MG63 (cell line): Measurements from ENCODE around the gene DGUOK. TPM values are rescaled to one million over a fixed set of nuclear protein-coding genes. Genes with fewer than 3 reads are reported as not detected.

ENCODE experiments used
- DNase-seq: peaks from one replicate; pipeline ENCODE4 v3.0.0-alpha.2; 2020
- H3K27me3 ChIP-seq: fragments of 250-450 bp; sonication (Bioruptor Pico); 2 replicates; pipeline ENCODE4 v1.5.1; 2020; ENCODE audit warnings: mild to moderate bottlenecking, moderate library complexity
- H3K36me3 ChIP-seq: fragments of 250-450 bp; sonication (Bioruptor Pico); 2 replicates; pipeline ENCODE4 v1.5.1; 2020; ENCODE audit warnings: mild to moderate bottlenecking, moderate library complexity
- H3K4me3 ChIP-seq: fragments of 250-450 bp; sonication (Bioruptor Pico); 2 replicates; pipeline ENCODE4 v1.5.1; 2020; ENCODE audit warnings: mild to moderate bottlenecking, moderate library complexity
- H3K9me3 ChIP-seq: fragments of 250-450 bp; sonication (Bioruptor Pico); 2 replicates; pipeline ENCODE4 v1.5.1; 2020; ENCODE audit warnings: mild to moderate bottlenecking, moderate library complexity
- total RNA-seq: library from RNA; depleted of rRNA; stranded (reverse); fragments of >200 nt; shearing (Covaris generic); gene quantifications from 2 replicates; pipeline ENCODE4 v1.2.3, GENCODE V29; 2014; ENCODE audit warnings: low replicate concordance

The DGUOK gene
- total RNA-seq, 1 experiment from 2014 or later: 51.8 TPM

DNA sequence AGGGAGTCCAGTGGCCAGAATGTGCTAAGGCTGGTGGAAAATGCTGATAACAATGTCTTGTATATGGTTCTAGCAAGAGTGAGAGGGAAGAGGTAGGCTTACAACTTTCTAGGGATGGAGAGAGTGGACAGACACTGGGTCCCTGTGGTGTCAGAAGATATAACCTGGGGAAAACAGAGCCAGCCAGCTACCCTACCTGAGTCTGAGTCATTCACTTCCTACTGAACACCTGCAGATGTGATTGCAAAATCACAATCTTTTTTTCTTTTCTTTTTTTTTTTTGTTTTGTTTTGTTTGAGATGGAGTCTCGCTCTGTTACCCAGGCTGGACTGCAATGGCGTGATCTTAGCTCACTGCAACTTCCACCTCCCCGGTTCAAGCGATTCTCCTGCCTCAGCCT is 65.4 kb downstream of the DGUOK start:
- H3K9me3 ChIP-seq: no peaks in the 10 kb centered on the region
- peaks cover 23% of the 10 kb centered on the region for H3K36me3 ChIP-seq
- H3K4me3 ChIP-seq: no peak overlapping the region
- H3K27me3 ChIP-seq: no peaks in the 10 kb centered on the region
- no peak for DNase-seq

DNA sequence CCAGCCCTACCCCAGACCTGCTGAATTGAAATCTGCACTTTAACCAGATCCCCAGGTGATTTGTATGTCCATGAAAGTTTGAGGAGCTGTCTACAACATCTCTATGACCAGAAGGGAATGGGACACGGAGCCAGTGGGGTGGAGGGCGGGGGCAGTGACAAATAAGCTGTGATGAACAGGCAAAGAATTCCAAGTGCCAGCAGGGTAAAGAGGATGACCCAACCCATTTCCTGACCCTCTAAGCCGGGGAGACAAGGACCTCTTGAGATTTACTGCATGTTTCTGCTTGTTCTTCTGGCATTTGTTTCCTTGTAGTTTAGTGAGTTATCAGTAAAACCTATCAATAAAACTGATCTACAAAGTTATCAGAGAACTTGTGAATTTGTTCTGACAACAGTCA is 66.7 kb downstream of the DGUOK start:
- DNase-seq: no peak
- Histone ChIP-seq H3K27me3 (no peaks in the 10 kb centered on the region), H3K9me3 (no peaks in the 10 kb centered on the region), H3K36me3 (peaks cover 14% of the 10 kb centered on the region), H3K4me3 (no peak overlapping the region)

DNA sequence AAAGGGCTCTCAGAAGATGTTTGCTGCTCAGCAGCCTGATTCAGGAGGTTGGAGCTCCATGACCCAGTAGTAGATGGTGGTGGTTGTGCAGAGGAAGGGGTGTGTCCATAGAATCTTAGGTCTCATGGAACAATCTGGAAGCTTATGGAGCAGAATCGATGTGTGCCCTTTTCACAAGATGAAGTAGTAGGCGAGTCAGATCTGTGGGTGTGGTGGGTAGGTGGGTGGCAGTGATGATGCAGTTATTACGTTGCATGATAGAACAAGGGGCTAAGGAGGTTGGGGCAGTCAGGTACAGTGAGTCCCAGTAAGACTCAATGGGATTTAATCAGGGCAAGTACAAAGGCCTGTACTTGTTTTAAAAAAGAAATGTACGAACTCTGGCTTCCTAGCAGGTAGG is 67.1 kb downstream of the DGUOK start:
- Histone ChIP-seq H3K36me3 (peaks cover 11% of the 10 kb centered on the region), H3K9me3 (no peaks in the 10 kb centered on the region), H3K27me3 (no peaks in the 10 kb centered on the region), H3K4me3 (no peak overlapping the region)
- DNase-seq: no peak

DNA sequence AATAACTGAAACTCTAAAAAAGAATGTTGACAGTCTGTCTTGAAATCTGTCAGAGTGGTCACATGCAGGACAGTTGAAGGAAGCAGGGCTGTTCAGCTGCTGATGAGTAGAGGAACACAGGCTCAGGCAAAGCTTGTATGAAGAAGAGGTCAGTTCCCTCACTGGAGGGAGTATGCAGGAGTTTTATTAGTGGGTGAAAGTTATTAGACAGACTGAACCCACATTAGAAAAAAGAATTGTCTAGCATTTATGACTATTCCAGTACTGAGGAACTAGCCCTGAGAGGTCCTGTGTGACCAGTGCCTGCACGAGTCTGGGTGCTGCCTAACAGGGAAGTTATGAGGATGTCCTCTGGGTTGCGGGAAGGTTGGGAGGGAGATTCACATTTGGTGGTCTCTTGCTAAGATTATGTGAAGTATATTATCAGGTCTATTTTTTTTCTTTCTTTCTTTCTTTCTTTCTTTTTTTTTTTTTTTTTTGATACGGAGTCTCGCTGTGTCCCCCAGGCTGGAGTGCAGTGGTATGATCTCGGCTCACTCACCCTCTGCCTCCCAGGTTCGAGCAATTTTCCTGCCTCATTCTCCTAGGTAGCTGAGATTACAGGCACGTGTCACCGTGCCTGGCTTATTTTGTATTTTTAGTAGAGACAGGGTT is 67.6 kb downstream of the DGUOK start:
- Histone ChIP-seq H3K36me3 (peaks cover 11% of the 10 kb centered on the region), H3K27me3 (no peaks in the 10 kb centered on the region), H3K4me3 (no peak overlapping the region), H3K9me3 (no peaks in the 10 kb centered on the region)
- DNase-seq: no peak

DNA sequence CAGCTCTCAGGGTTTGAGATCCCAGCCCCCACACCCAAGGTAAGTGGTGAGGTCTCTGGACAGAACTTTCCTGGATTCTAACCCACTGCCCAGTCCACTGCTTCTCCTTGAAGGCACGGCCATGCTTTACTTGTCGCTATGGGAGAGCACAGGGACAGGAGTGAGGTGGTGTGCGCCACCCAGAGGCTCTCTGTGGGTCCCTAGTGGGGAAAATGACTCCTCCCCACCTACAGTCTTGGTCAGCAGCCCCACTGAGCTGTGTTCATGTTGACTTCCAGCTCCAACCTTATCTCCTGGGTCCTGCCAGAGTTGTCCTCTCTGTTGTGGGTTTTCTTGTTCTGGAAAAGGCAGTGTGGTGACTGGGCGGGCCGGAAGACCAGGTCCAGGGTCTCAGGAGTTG is 69.1 kb downstream of the DGUOK start:
- Histone ChIP-seq H3K36me3 (peaks cover 3% of the 10 kb centered on the region), H3K9me3 (no peaks in the 10 kb centered on the region), H3K4me3 (no peak overlapping the region), H3K27me3 (no peaks in the 10 kb centered on the region)
- DNase-seq: no peak

DNA sequence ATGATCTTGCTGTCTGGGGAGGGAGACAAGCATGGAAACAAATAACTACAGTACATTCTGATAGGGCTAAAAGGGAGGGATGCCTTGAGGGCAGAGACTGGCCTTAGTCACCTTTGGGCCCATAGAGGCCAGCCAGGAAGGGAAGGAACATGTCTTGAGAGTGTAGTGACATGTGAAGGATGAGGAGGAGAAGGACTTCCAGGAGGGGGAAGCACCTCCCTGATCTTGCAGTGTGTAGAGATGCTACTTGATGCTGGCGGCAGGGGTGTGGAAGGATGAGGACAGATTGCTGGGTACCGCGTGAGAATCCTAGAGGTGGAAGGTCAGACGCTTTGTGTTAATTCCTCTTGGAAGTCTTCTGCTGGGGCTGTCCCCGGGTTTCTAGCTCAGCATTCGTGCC is 71.1 kb downstream of the DGUOK start:
- DNase-seq: no peak
- H3K36me3 ChIP-seq: 0 out of 2 replicates have a peak, but pooled peaks cover 2% of the 10 kb centered on the region
- no peak overlapping the region for H3K4me3 ChIP-seq
- no peaks in the 10 kb centered on the region for H3K27me3 ChIP-seq
- H3K9me3 ChIP-seq: no peaks in the 10 kb centered on the region

DNA sequence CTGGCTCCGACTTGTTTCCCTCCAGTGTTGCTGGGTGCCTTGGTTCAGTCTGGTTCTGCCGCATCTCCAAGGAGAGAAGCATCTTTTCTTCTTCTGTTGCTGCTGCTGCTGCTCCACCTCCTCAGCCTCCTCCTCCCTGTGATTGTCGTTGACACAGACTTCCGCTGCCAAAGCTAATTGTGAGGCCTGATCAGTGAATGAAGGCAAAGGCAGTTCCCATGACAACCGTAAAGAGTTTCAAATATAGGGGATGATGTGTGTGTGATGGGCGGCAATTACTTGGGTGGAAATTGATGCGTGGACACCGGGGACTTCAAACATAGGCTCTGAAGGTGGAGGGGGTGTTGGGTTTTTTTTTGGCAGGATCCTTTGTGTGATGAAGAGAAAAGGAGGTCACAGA is 71.8 kb downstream of the DGUOK start:
- DNase-seq: no peak
- Histone ChIP-seq H3K27me3 (no peaks in the 10 kb centered on the region), H3K36me3 (0 out of 2 replicates have a peak, but pooled peaks cover 2% of the 10 kb centered on the region), H3K4me3 (no peak overlapping the region), H3K9me3 (no peaks in the 10 kb centered on the region)

DNA sequence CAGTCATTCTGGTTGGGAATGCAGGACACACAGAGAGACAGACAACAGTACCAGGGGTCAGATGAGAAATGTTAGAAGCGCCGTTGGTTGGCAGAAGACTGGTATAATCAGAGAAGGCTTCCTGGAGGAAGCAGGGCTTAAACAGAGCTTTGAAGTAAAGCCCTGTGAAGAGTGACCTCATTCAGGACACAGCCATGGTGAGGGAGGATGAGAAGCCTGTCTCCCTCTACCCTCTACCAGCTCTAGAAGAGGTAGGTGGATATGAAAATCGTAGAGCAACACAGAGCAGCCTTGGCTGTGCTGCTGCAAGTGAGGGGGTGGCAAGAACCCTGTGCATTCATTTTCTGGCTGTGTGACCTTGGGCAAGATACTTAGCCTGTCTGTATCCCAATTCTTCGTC is 72.3 kb downstream of the DGUOK start:
- DNase-seq: no peak
- Histone ChIP-seq H3K4me3 (no peak overlapping the region), H3K36me3 (0 out of 2 replicates have a peak, but pooled peaks cover 2% of the 10 kb centered on the region), H3K9me3 (no peaks in the 10 kb centered on the region), H3K27me3 (no peaks in the 10 kb centered on the region)

DNA sequence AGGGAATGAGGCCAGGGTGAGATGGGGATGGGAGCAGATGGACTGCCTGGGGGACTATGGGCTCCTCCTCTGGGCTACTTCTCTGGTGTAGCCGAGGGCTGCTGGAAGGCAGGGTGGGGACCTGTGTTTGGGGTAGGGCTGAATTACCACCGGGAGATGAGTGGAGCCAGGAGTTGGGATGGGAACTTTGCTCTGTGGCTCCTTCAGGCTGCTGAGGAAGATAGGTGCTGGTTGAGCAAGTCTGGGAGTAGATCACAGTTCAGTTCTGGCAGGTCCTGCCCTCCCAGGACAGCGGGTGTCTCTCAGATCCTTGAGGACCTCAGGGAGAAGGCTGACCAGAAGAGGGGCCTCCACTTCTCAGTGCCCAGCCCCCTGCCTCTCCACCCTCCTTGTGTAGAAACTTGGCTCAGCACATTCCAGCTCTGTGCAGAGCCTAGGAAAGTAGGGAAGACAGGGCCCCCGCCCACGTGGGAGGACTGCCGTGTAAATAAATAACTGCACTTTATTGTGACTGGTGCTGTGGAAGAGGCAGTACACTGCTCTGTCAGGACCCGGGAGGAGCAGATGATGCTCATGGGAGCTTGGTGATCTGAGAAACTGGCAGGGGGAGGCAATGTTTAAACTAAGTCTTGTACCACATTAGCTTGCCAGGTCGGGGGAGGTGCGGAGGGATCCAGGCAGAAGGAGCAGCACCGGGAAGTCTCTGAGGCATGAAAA is 73.4 kb downstream of the DGUOK start:
- peak; percentile 60 for DNase-seq
- no peaks in the 10 kb centered on the region for H3K27me3 ChIP-seq
- H3K4me3 ChIP-seq: no peak overlapping the region
- H3K36me3 ChIP-seq: peaks cover 3% of the 10 kb centered on the region; the same call in 1 of the 2 replicates
- no peaks in the 10 kb centered on the region for H3K9me3 ChIP-seq

DNA sequence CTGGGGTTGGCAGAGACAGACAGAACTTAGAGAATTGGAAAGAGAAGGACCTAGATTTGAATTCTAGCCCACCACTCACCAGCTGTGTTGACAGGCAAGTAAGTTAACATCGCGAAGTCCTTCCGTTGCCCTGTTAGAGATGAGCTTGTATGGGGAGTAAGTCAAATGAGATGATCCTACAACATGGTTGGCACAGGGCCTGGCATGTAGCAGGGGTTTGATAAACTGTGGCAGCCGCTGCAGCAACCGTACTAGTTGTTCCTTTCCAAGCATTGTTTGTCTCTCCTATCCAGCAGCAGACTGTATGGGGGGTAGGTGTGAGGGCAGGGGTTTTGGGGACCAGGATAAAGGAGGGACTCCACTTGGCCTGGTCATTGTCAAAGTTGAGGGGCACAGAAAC is 74.0 kb downstream of the DGUOK start:
- Histone ChIP-seq H3K36me3 (peaks cover 7% of the 10 kb centered on the region), H3K4me3 (no peak overlapping the region), H3K27me3 (no peaks in the 10 kb centered on the region), H3K9me3 (no peaks in the 10 kb centered on the region)
- no peak for DNase-seq

DNA sequence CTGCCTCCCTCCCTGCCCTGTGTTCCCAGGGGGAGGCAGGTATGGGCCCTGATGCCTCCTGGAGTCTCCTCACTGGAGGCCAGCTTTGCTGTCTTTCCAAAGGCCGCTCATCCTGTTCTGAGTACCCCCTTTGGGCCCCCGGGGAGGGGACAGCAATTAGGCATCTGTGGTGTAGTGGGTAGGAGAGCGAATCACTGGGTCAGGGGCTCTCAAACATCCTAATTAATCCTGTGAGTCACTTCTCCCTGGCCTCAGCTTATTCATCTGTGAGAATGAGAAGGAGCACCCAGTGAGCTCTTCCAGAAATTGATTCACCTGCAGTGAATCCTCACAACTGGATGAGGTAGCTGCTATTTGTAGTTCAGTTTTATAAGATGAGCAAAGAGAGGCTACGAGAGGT is 74.4 kb downstream of the DGUOK start:
- H3K27me3 ChIP-seq: no peaks in the 10 kb centered on the region
- no peaks in the 10 kb centered on the region for H3K9me3 ChIP-seq
- DNase-seq: peak; percentile 43
- H3K36me3 ChIP-seq: peaks cover 8% of the 10 kb centered on the region
- H3K4me3 ChIP-seq: no peak overlapping the region

DNA sequence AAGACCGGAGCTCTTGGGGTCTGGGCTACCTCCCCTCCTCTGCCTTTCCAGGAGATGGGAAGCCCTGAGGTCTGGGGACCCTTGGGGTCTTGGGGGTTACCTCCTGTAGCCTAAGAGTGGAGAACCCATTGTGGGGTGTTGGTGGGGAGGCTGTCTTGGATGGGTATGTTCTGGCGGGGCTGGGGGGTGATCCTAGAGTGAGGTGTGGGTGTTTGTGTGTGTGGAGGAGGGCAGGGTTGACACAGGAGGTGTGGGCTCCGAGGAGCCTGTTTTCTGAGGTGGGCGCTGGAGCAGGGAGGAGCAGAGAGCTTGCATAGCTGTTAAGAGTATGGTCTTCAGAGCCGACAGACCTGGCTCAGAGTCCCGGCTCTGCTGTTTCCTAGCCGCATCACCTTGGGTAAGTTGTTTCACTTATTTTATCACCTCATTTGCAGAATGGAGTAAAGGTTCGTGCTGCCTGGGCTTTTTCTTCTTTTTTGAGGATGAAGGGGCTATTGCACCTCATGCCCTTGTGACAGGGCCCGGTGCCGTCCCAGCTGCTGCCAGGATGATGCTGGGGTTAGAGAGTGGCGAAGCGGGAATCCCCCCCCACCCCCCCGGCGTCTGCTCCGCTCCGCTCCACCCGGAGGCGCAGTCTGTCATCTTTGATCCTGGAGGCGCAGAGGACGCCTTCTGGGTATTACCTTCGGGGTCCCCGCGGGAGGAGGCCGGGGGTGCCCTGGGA is 75.3 kb downstream of the DGUOK start:
- no peak for DNase-seq
- Histone ChIP-seq H3K36me3 (peaks cover 8% of the 10 kb centered on the region), H3K9me3 (no peaks in the 10 kb centered on the region), H3K27me3 (no peaks in the 10 kb centered on the region), H3K4me3 (no peak overlapping the region; the same call in 1 of the 2 replicates)

DNA sequence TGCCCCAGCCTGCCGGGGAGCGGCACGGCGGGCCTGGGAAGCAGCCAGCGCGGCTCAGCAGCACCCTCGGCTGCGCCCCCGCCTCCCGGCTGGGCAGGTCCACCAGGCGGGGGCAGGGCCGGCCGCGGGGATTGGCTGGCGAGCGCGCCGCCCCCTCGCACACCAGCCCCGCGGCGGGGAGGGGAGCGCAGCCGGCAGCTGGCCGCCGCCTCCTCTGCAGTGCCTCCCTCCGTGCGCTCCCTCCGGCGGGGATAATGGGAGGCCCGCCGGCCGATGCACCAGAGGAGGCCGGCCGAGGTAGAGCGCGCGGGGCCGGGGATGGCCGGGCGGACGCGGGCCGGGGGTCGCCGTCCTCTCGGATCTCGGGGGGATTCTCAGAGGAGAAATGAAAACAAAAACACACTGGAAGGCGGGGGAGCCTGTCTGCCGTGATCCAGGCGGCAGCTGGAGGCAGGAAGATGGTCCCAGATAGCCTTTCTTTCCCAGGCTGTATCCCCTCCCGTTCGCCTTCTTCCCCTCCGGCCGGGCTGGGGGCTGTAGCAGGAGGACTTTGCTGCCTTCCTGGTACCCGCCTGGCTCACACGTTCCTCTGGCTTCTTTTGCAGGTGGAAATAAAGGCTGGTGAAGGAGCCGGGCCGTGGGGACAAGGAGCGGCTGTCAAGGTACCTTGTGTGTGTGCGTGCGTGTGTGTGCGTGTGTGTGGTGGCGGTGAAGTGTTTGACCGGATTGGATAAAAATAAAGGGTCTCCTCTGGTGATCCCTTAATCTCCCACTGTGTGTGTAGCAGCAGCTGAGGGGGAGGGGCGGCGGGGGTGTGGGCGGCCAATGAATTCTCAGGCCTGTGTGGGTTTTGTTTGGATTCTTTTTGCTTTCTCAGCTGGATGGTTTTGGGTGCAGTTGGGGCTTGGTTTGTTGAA is 76.1 kb downstream of the DGUOK start:
- Histone ChIP-seq H3K4me3 (peak overlapping the region; percentile 47), H3K9me3 (no peaks in the 10 kb centered on the region)
- peak; percentile 82 for DNase-seq

DNA sequence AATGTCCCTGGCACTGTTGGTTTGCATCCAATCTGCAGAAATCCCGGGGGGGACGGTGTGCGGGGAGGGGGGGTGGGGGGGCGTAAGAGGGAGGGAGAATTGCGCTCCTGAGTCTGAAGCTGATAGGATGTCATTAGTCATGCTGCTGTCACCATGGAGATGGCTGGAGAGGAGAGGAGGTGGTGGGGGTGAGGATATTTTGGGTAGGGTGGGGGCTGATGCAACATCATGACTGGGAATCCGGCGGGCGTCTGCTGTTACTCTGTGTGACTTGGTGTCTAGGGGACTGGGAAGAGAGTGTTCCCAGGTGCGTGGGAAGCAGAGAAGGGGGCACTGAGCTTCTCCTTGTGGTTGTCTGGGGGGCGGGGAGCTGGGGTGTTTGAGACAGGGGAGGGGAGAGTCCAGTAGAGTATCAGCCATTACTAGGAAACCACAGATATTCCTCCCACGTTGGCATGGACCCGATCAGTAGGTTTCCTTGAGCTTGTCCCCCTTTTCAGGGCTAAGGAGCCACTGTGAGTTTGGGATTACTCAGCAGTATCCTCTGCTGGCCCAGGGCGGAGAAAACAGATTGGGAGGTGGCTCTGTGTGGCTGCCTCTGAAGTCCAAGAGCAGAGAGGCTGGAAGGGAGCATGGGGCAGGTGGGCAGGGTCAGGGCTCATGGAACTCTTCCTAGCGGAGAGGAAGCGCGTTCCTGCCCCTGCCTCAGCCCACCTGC is 77.0 kb downstream of the DGUOK start:
- DNase-seq: peak; percentile 41
- H3K9me3 ChIP-seq: no peaks in the 10 kb centered on the region
- H3K36me3 ChIP-seq: peaks cover 11% of the 10 kb centered on the region
- no peaks in the 10 kb centered on the region for H3K27me3 ChIP-seq
- no peak overlapping the region for H3K4me3 ChIP-seq

More for the DNA sequence above, 76.1 kb downstream of the DGUOK start:
- H3K36me3 ChIP-seq: peaks cover 8% of the 10 kb centered on the region
- H3K27me3 ChIP-seq: no peaks in the 10 kb centered on the region

DNA sequence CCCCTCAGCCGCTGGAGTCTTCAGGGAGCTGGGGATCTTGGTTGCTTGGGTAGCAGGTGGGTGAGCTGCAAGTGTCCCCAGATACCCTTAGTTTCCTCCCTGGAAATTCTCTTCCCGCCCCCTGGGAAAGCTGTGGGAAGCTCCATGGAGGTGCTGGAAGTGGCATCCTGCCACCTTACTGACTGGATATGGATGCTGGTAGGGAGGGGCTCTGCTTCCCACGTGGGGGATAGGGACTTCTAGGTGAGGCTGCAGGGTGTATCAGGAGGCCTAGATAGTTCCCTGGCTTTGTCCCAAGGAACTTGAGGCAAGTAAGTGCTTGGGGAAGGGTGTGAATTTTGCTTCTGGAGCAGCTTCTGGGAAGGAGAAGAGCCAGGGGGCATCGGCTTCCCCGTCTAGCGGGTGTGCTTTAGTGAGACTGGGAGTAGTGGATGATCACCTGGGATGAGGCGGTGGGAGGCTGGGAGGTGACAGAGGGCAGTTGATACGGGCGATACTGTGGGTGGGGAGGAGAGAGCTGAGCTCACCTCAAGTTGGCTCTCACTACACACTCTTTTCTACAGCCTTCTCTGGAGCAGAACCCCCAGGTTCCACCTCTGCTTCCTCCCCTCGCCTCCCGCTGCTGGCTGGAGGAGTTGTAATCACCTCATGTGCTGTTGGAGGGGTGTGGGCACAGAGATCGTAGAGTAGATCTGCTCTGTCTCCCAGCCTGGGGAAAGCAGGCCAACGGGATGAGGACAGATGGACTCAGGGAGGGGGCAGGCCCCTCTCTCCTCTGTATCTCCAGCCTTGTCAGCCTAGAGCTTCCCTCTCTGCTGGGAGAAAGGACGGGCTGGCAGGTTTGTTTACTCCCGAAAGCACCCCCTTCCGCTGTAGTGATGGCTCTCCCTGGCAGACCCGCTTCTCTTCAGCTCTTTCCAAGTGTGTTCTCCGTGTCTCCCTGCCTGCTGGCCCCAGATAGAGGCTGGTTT is 77.8 kb downstream of the DGUOK start:
- H3K4me3 ChIP-seq: no peak overlapping the region
- peaks cover 11% of the 10 kb centered on the region for H3K36me3 ChIP-seq
- H3K9me3 ChIP-seq: no peaks in the 10 kb centered on the region
- no peak for DNase-seq
- no peaks in the 10 kb centered on the region for H3K27me3 ChIP-seq
